KG1 (cell line): ENCODE measurements around the gene LZTR1.

Source experiments
- DNase-seq: peaks from one replicate; lab custom pipeline; 2025; lab: John Stamatoyannopoulos, UW

Gene LZTR1

GRCh38 chr22:20980938-20981722, 967 bp upstream of the LZTR1 start:
- no peak for DNase-seq

GRCh38 chr22:20982563-20982882, 426 bp downstream of the LZTR1 start:
- no peak for DNase-seq

GRCh38 chr22:20983081-20983771, 1.1 kb downstream of the LZTR1 start:
- no peak for DNase-seq

GRCh38 chr22:20985720-20986119, 3.6 kb downstream of the LZTR1 start:
- DNase-seq = no peak

- no peak for DNase-seq
Observed at GRCh38 chr22:20986365-20986764, 4.3 kb downstream of the LZTR1 start.

GRCh38 chr22:20987375-20987774, 5.3 kb downstream of the LZTR1 start:
- DNase-seq = no peak

GRCh38 chr22:20988573-20989322, 6.7 kb downstream of the LZTR1 start:
- DNase-seq = no peak

- DNase-seq = no peak
Observed at GRCh38 chr22:20989323-20990138, 7.4 kb downstream of the LZTR1 start.

- DNase-seq = no peak
Observed at GRCh38 chr22:20990184-20991180, 8.4 kb downstream of the LZTR1 start.

GRCh38 chr22:20991252-20992055, 9.4 kb downstream of the LZTR1 start:
- DNase-seq = no peak

- no peak for DNase-seq
Observed at GRCh38 chr22:20992056-20992442, 10.0 kb downstream of the LZTR1 start.

GRCh38 chr22:20992456-20993303, 10.6 kb downstream of the LZTR1 start:
- no peak for DNase-seq

- no peak for DNase-seq
Observed at GRCh38 chr22:20993304-20994127, 11.4 kb downstream of the LZTR1 start.

- DNase-seq = no peak
Observed at GRCh38 chr22:20994128-20994901, 12.2 kb downstream of the LZTR1 start.

- no peak for DNase-seq
Observed at GRCh38 chr22:20994902-20995241, 12.8 kb downstream of the LZTR1 start.

- no peak for DNase-seq
Observed at GRCh38 chr22:20995329-20996030, 13.4 kb downstream of the LZTR1 start.

- no peak for DNase-seq
Observed at GRCh38 chr22:20996031-20996410, 13.9 kb downstream of the LZTR1 start.
